Right atrium auricular region (tissue), 2 donors: Measurements from ENCODE around the gene FAM107B. TPM values are rescaled to one million over a fixed set of nuclear protein-coding genes. Genes with fewer than 3 reads are reported as not detected.

Source experiments
- DNase-seq: peaks from one replicate; pipeline ENCODE4 v3.0.0-alpha.2; 2019; ENCODE audit warnings: low spot score
- H3K27ac ChIP-seq, 2 donors: fragments of 200-600 bp; sonication (generic); 1 replicate in 1 of 2; 2 replicates in 1 of 2; pipeline ENCODE4 v1.5.1; 2016 to 2019
- H3K27me3 ChIP-seq, 2 donors: fragments of 200-600 bp; sonication (generic); one replicate each; pipeline versions ENCODE4 v1.5.1 to v1.6.0; 2017 to 2019
- H3K36me3 ChIP-seq: fragments of 200-600 bp; sonication (generic); one replicate; pipeline ENCODE4 v1.5.1; 2016
- H3K4me1 ChIP-seq, 2 donors: fragments of 200-600 bp; sonication (generic); one replicate each; pipeline versions ENCODE4 v1.5.1 to v1.6.0; 2017 to 2019
- H3K4me3 ChIP-seq, 2 donors: fragments of 200-600 bp; sonication (generic); 1 replicate in 1 of 2; 2 replicates in 1 of 2; pipeline ENCODE4 v1.5.1; 2017 to 2019; ENCODE audit warnings: mild to moderate bottlenecking in 1 of 2, moderate library complexity in 1 of 2
- H3K9me3 ChIP-seq, 2 donors: fragments of 200-600 bp; sonication (generic); one replicate each; pipeline ENCODE4 v1.5.1; 2019
- CTCF ChIP-seq, 2 donors: fragments of 200-600 bp; sonication (generic); IDR thresholded peaks; one replicate each; pipeline ENCODE4 v1.5.1; 2019; ENCODE audit warnings: antibody characterized with exemption in 2 of 2
- total RNA-seq, 2 donors: library from RNA; depleted of rRNA; stranded (reverse); fragments of >200 nt; gene quantifications; one replicate each; pipeline ENCODE4 v1.1.0, GENCODE V29; 2016

FAM107B gene
- total RNA-seq, 2 donors from 2014 or later = 10.6 to 14.1 TPM

- Histone ChIP-seq H3K4me3 (no peak overlapping the region), H3K4me1 (peaks cover 0 to 7% of the 10 kb centered on the region in 2 donors), H3K27me3 (no peaks in the 10 kb centered on the region), H3K27ac (no peak overlapping the region), H3K9me3 (no peaks in the 10 kb centered on the region), H3K36me3 (no peaks in the 10 kb centered on the region)
- no peak for DNase-seq
- no peak for TF ChIP-seq CTCF (IDR thresholded peaks at IDR 0.05)
Observed at GRCh38 chr10:14478201-14478600, 296.5 kb downstream of the FAM107B start.

- no peaks in the 10 kb centered on the region for H3K27me3 ChIP-seq
- TF ChIP-seq CTCF (IDR thresholded peaks at IDR 0.05) = no peak
- H3K27ac ChIP-seq = no peak overlapping the region
- DNase-seq = no peak
- peaks cover 0 to 7% of the 10 kb centered on the region in 2 donors for H3K4me1 ChIP-seq
- H3K36me3 ChIP-seq = no peaks in the 10 kb centered on the region
- no peaks in the 10 kb centered on the region for H3K9me3 ChIP-seq
- no peak overlapping the region for H3K4me3 ChIP-seq
Observed at GRCh38 chr10:14477408-14477710, 297.3 kb downstream of the FAM107B start.

GRCh38 chr10:14476641-14477407 lies 297.9 kb downstream of the FAM107B start:
- Histone ChIP-seq H3K4me3 (no peak overlapping the region), H3K27me3 (no peaks in the 10 kb centered on the region), H3K36me3 (no peaks in the 10 kb centered on the region), H3K4me1 (peaks cover 0 to 7% of the 10 kb centered on the region in 2 donors), H3K9me3 (no peaks in the 10 kb centered on the region), H3K27ac (no peak overlapping the region)
- TF ChIP-seq CTCF (IDR thresholded peaks at IDR 0.05) = no peak
- DNase-seq = no peak

- Histone ChIP-seq H3K4me1 (peaks cover 0 to 7% of the 10 kb centered on the region in 2 donors), H3K9me3 (no peaks in the 10 kb centered on the region), H3K4me3 (no peak overlapping the region), H3K27ac (no peak overlapping the region), H3K36me3 (no peaks in the 10 kb centered on the region), H3K27me3 (no peaks in the 10 kb centered on the region)
- TF ChIP-seq CTCF (IDR thresholded peaks at IDR 0.05) = no peak
- no peak for DNase-seq
Observed at GRCh38 chr10:14476006-14476405, 298.7 kb downstream of the FAM107B start.

GRCh38 chr10:14474656-14475055 lies 300.0 kb downstream of the FAM107B start:
- Histone ChIP-seq H3K27ac (no peak overlapping the region), H3K36me3 (no peaks in the 10 kb centered on the region), H3K9me3 (no peaks in the 10 kb centered on the region), H3K4me3 (no peak overlapping the region), H3K27me3 (no peaks in the 10 kb centered on the region), H3K4me1 (peaks cover 0 to 7% of the 10 kb centered on the region in 2 donors)
- DNase-seq = no peak
- no peak for TF ChIP-seq CTCF (IDR thresholded peaks at IDR 0.05)

GRCh38 chr10:14470920-14471319 lies 303.8 kb downstream of the FAM107B start:
- H3K27ac ChIP-seq = no peak overlapping the region
- H3K4me3 ChIP-seq = no peak overlapping the region
- no peaks in the 10 kb centered on the region for H3K27me3 ChIP-seq
- DNase-seq = no peak
- no peaks in the 10 kb centered on the region for H3K4me1 ChIP-seq
- H3K9me3 ChIP-seq = no peaks in the 10 kb centered on the region
- no peak for TF ChIP-seq CTCF (IDR thresholded peaks at IDR 0.05)
- no peaks in the 10 kb centered on the region for H3K36me3 ChIP-seq
